Keratinocyte (primary cell): ENCODE measurements around the gene AMER3. TPM values are rescaled to one million over a fixed set of nuclear protein-coding genes. Genes with fewer than 3 reads are reported as not detected.

Experiments used
- DNase-seq: peaks from one replicate; pipeline ENCODE4 v3.0.0-alpha.2; 2011; ENCODE audit warnings: low read depth, missing footprints, low spot score
- FAIRE-seq: peaks from 2 replicates; lab custom pipeline; 2011; peaks lifted over from hg19 to GRCh38; lab: Jason Lieb, UNC
- H2AFZ ChIP-seq: 2 replicates; pipeline ENCODE4 v1.6.0; 2012; ENCODE audit warnings: low read length, control low read depth, inconsistent platforms; ENCODE audit not compliant: control insufficient read depth
- H3K27ac ChIP-seq: 2 replicates; pipeline ENCODE4 v1.5.1; 2011; ENCODE audit warnings: low read length; ENCODE audit not compliant: control insufficient read depth, insufficient read depth
- H3K27me3 ChIP-seq: 3 replicates; pipeline ENCODE4 v1.6.0; 2011; ENCODE audit warnings: low read length; ENCODE audit not compliant: control insufficient read depth, insufficient read depth; ENCODE audit errors: extremely low read depth
- H3K36me3 ChIP-seq, 2 experiments: 2 replicates in 1 of 2; 3 replicates in 1 of 2; pipeline ENCODE4 v1.5.1; 2011; ENCODE audit warnings: low read length in 2 of 2, mild to moderate bottlenecking in 1 of 2; ENCODE audit not compliant: control insufficient read depth in 2 of 2, insufficient read depth in 2 of 2; ENCODE audit errors: extremely low read depth in 1 of 2
- H3K4me1 ChIP-seq: 3 replicates; pipeline ENCODE4 v1.5.1; 2011; ENCODE audit warnings: low read length; ENCODE audit not compliant: control insufficient read depth, insufficient read depth; ENCODE audit errors: extremely low read depth
- H3K4me2 ChIP-seq: 3 replicates; pipeline ENCODE4 v1.6.0; 2011; ENCODE audit warnings: low read depth, low read length; ENCODE audit not compliant: control insufficient read depth, insufficient read depth; ENCODE audit errors: extremely low read depth
- H3K4me3 ChIP-seq, 3 experiments: fragments of 200-600 bp in 1 of 3; sonication (generic) in 1 of 3; 2 replicates in 2 of 3; 3 replicates in 1 of 3; pipeline ENCODE4 v1.5.1; 2011 to 2016; ENCODE audit warnings: low read length in 3 of 3, mild to moderate bottlenecking in 3 of 3, control low read depth in 2 of 3, inconsistent platforms in 1 of 3, low read depth in 1 of 3, mixed read lengths in 1 of 3, mixed run types in 1 of 3, moderate library complexity in 1 of 3; ENCODE audit not compliant: control insufficient read depth in 2 of 3, insufficient read depth in 2 of 3; ENCODE audit errors: extremely low read depth in 1 of 3
- H3K79me2 ChIP-seq: 2 replicates; pipeline ENCODE4 v1.6.0; 2012; ENCODE audit warnings: low read length; ENCODE audit not compliant: control insufficient read depth, insufficient read depth
- H3K9ac ChIP-seq: 3 replicates; pipeline ENCODE4 v1.6.0; 2011; ENCODE audit warnings: low read length; ENCODE audit not compliant: control insufficient read depth, insufficient read depth; ENCODE audit errors: extremely low read depth
- H3K9me1 ChIP-seq: 3 replicates; pipeline ENCODE4 v1.6.0; 2011; ENCODE audit warnings: low read length; ENCODE audit not compliant: control insufficient read depth, insufficient read depth; ENCODE audit errors: extremely low read depth
- H3K9me3 ChIP-seq: 2 replicates; pipeline ENCODE4 v1.5.1; 2012; ENCODE audit warnings: low read depth, low read length; ENCODE audit not compliant: control insufficient read depth
- H4K20me1 ChIP-seq: 3 replicates; pipeline ENCODE4 v1.6.0; 2011; ENCODE audit warnings: low read length; ENCODE audit not compliant: control insufficient read depth, insufficient read depth; ENCODE audit errors: extremely low read depth
- CTCF ChIP-seq, 3 experiments: IDR thresholded peaks in 1 of 3; conservative IDR thresholded peaks in 1 of 3; optimal IDR thresholded peaks in 1 of 3; 2 replicates in 2 of 3; 3 replicates in 1 of 3; pipeline versions ENCODE3 to v1.5.1; 2011; ENCODE audit warnings: low read length in 3 of 3, mild to moderate bottlenecking in 3 of 3, moderate library complexity in 2 of 3, control low read depth in 1 of 3, inconsistent platforms in 1 of 3; ENCODE audit not compliant: insufficient read depth in 2 of 3; ENCODE audit errors: extremely low read depth in 1 of 3
- EZH2 ChIP-seq: IDR thresholded peaks from one replicate; pipeline ENCODE4 v1.6.1; 2012; ENCODE audit warnings: inconsistent platforms, mild to moderate bottlenecking, low read length, moderate library complexity
- dilution Hi-C: fragments of 300-500 bp; cut with MboI; formaldehyde crosslinking; loops from one replicate; pipeline ENCODE4 v1.7.0; 2020; ENCODE audit warnings: low sequenced_read_pairs; ENCODE audit not compliant: extremely low pct_ligation_motif_present
- polyA plus RNA-seq, 5 experiments: library from polyadenylated mRNA; depleted of rRNA in 3 of 5; stranded (reverse) in 3 of 5; stranded (forward) in 1 of 5; unstranded in 1 of 5; fragments of >200 nt; gene quantifications; 1 replicate in 1 of 5; 2 replicates in 3 of 5; 3 replicates in 1 of 5; pipeline versions ENCODE4 v1.2.1 to v1.2.3, GENCODE V29; 2011 to 2012; ENCODE audit warnings: missing spikeins in 2 of 5, low read depth in 1 of 5, low replicate concordance in 1 of 5

AMER3 gene
- polyA plus RNA-seq, 1 donor (not counting 4 experiments of a cell fraction or from before 2014, with no cell fraction given), result not detected

GRCh38 chr2:130765464-130765863 is 10.1 kb downstream of the AMER3 start:
- Histone ChIP-seq H3K27me3 (no peaks in the 10 kb centered on the region), H3K27ac (no peak overlapping the region), H3K4me1 (no peaks in the 10 kb centered on the region), H3K36me3 (no peaks in the 10 kb centered on the region), H3K4me3 (no peak overlapping the region), H2AFZ (no peak overlapping the region), H3K9me1 (no peaks in the 10 kb centered on the region), H3K9ac (no peak overlapping the region), H3K9me3 (no peaks in the 10 kb centered on the region), H3K79me2 (no peaks in the 10 kb centered on the region), H3K4me2 (no peak overlapping the region), H4K20me1 (no peaks in the 10 kb centered on the region)
- FAIRE-seq, result no peak
- dilution Hi-C loops, result no loop called here
- TF ChIP-seq EZH2 (no peak), CTCF (optimal IDR thresholded peaks at IDR 0.05 in 1 of 3, IDR thresholded peaks at IDR 0.05 in 1 of 3, conservative IDR thresholded peaks at IDR 0.05 in 1 of 3; ENCODE audit: extremely low read depth in 1 of 3, insufficient read depth in 2 of 3, low read length in 3 of 3) (no peak)
- DNase-seq, result no peak

- no peak for TF ChIP-seq EZH2
- TF ChIP-seq CTCF (optimal IDR thresholded peaks at IDR 0.05 in 1 of 3, IDR thresholded peaks at IDR 0.05 in 1 of 3, conservative IDR thresholded peaks at IDR 0.05 in 1 of 3; ENCODE audit: extremely low read depth in 1 of 3, insufficient read depth in 2 of 3, low read length in 3 of 3), result no peak
- Histone ChIP-seq H3K4me3 (no peak overlapping the region), H3K9ac (no peak overlapping the region), H3K27me3 (no peaks in the 10 kb centered on the region), H3K27ac (no peak overlapping the region), H3K79me2 (no peaks in the 10 kb centered on the region), H3K9me1 (no peaks in the 10 kb centered on the region), H4K20me1 (no peaks in the 10 kb centered on the region), H3K4me1 (no peaks in the 10 kb centered on the region), H3K9me3 (no peaks in the 10 kb centered on the region), H3K36me3 (no peaks in the 10 kb centered on the region), H3K4me2 (no peak overlapping the region), H2AFZ (no peak overlapping the region)
- FAIRE-seq, result no peak
- DNase-seq, result no peak
- dilution Hi-C loops, result no loop called here
These were observed 10.7 kb downstream of the AMER3 start for GRCh38 chr2:130766037-130766436.
